Activated T-cell treated with anti-CD3 and anti-CD28 coated beads, Interleukin-2, amount 50 U/mL, for 4 hours (primary cell): ENCODE results near the gene PRSS8. TPM values are rescaled to one million over a fixed set of nuclear protein-coding genes. Genes with fewer than 3 reads are reported as not detected.

ENCODE experiments used
- ATAC-seq, 2 donors: fragments of 200-7000 bp; cut with Tn5 transposase; one replicate each; pipeline ENCODE4 v1.10.0; 2021
- DNase-seq: peaks from one replicate; pipeline ENCODE4 v3.0.0-alpha.2; 2020
- H3K27me3 Mint-ChIP-seq: one replicate; pipeline ENCODE4 v1.8.0; 2021; ENCODE audit warnings: low read depth, mixed read lengths
- H3K36me3 Mint-ChIP-seq: one replicate; pipeline ENCODE4 v1.8.0; 2022; ENCODE audit warnings: mixed read lengths; ENCODE audit not compliant: insufficient read depth
- H3K4me1 Mint-ChIP-seq: one replicate; pipeline ENCODE4 v1.8.0; 2021; ENCODE audit warnings: low read depth, mixed read lengths
- H3K4me3 Mint-ChIP-seq: one replicate; pipeline ENCODE4 v1.8.0; 2021; ENCODE audit warnings: mild to moderate bottlenecking, moderate library complexity, mixed read lengths
- H3K9me3 Mint-ChIP-seq: one replicate; pipeline ENCODE4 v1.8.0; 2021; ENCODE audit warnings: mixed read lengths
- total RNA-seq, 3 donors: library from RNA; stranded (reverse); gene quantifications; one replicate each; pipeline ENCODE4 v1.2.1, GENCODE V29; 2021

Gene PRSS8
- total RNA-seq, 3 donors from 2014 or later = 0.11 to 0.58 (median 0.38) TPM

DNA sequence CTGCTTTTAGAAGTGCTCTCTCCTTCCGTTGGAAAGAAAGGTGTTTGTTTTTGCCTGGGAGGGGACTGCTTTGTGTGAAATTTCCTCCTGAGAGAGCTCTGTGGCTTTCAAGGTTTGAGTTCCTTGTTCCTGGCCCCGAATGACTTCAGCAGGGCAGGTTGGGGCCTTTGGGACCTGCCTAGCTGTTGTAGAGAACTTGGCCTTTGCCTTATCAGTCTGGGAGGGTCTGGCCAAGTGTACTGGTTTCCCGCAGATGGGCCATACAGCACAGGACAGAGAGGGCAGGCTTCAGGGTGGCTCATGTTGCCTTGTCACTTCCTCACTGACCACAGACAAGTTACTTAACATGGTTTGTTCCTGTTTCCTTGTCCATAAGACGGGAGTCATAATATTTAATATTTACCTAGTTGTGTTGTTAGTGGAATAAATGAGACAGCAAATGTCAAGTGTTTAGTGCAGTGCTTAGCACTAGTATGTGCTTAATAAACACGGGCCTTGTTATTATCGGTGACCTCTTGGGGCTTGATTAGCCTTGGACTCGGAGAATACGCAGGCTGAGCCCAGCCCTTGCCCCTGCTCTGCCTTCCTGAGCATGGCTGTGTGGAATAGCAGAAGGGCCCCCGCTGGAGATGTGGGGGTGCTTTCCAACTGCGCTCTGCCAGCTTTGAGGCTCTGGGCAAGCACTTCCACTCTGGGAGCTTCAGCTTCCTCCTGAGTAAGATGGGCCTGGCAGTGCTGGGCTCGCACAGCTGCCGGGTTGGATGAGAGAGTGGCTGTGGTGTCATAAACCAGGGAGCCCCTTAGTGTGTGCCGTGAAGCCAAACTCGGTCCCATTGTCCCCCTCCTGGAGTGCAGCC, 6.6 kb downstream of the PRSS8 start:
- no peak overlapping the region for H3K4me3 Mint-ChIP-seq
- DNase-seq = no peak
- H3K9me3 Mint-ChIP-seq = no peaks in the 10 kb centered on the region
- H3K27me3 Mint-ChIP-seq = no peaks in the 10 kb centered on the region
- peaks cover 19% of the 10 kb centered on the region for H3K36me3 Mint-ChIP-seq
- ATAC-seq = no peak
- no peaks in the 10 kb centered on the region for H3K4me1 Mint-ChIP-seq

DNA sequence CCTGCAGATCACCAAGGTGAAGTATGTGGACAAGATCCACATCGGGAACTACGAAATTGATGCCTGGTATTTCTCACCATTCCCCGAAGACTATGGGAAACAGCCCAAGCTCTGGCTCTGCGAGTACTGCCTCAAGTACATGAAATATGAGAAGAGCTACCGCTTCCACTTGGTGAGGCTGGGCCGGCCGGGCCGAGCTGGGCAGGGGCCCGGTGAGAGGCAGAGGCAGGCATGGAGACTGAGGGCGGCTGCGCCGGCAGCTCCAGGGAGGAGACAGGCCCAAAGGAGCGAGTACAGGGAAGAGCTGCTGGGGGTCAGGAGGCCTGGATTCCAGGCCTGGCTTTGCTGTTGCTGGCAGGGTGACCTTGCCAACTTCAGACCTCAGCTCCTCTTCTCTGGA, 8.3 kb downstream of the PRSS8 start:
- H3K27me3 Mint-ChIP-seq = no peaks in the 10 kb centered on the region
- H3K4me1 Mint-ChIP-seq = no peaks in the 10 kb centered on the region
- no peak overlapping the region for H3K4me3 Mint-ChIP-seq
- DNase-seq (no peak), ATAC-seq (no peak)
- H3K9me3 Mint-ChIP-seq = no peaks in the 10 kb centered on the region
- peaks cover 22% of the 10 kb centered on the region for H3K36me3 Mint-ChIP-seq

DNA sequence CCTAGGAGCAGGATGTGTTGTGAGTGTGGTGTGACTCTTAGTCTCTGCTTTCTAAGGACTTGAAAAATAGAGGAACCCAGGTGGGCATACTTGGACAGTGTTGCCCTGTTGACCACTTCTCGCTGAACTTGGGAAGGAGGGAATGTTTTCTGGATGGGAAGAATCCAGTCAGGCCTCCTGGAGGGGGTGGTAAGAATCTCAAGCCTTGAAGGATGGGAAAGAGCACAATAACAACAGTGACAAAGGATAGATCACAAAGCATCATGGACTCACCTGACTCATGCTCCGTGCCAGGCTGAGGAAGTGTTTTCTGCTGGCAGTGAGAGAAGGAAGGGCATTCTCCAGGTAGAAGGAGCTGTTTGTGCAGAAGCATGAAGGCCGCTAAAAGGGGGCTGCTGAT, 9.7 kb downstream of the PRSS8 start:
- Mint-ChIP-seq H3K27me3 (no peaks in the 10 kb centered on the region), H3K36me3 (peaks cover 24% of the 10 kb centered on the region), H3K4me3 (no peak overlapping the region), H3K9me3 (no peaks in the 10 kb centered on the region), H3K4me1 (no peaks in the 10 kb centered on the region)
- ATAC-seq (no peak), DNase-seq (no peak)

DNA sequence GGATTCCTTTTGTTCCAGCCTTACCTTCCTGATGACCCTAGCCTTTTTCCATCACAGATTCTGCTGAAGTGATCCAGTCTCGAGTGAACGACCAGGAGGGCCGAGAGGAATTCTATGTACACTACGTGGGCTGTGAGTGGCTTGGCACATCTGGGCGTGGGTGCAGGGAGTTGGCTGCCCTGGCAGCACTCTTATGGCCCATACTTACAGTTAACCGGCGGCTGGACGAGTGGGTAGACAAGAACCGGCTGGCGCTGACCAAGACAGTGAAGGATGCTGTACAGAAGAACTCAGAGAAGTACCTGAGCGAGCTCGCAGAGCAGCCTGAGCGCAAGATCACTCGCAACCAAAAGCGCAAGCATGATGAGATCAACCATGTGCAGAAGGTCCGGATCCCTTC, 15.4 kb downstream of the PRSS8 start:
- DNase-seq = no peak
- Mint-ChIP-seq H3K27me3 (no peaks in the 10 kb centered on the region), H3K36me3 (peaks cover 17% of the 10 kb centered on the region), H3K4me3 (no peak overlapping the region), H3K9me3 (no peaks in the 10 kb centered on the region), H3K4me1 (peaks cover 15% of the 10 kb centered on the region)
- no peak for ATAC-seq

DNA sequence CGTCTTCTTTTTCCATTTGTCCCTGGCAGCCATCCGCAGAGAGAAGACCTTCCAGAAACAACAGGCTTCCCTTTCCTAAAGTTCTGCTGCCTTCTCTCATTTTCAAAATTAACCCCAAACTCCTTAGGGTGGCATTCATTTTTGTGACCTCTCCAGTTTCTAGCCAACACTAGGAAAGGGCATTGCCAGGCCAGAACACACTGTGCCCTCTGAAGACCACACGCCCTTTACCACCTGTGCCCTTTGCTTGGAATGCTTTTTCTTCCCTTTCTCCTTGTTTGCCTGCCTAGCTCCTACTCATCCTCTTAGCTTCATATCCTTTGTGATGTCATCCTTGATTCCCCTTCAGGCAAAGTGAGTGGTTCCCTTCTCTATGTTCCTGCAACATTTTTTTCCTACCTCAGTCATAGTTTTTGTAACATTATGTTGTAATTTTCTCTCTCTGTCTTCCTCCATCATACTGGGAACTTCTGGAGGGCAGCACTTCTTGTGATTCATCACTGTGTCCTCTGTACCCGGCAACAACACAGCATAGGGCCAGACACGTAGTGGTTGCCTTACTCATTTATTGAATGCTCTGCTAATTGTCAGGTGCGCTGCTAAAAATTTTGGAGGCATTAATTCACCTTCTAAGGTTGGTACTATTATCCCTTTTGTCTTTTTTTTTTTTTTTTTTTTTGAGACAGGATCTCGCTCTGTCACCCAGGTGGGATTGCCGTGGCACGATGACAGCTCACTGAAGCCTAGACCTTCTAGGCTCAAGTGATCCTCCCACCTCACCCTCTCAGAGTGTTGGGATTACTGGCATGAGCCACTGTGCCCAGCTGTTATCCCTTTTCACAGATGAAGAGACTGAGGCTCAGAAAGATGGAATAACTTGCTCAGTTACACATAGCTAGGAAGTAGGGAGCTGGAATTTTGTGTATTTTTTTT, 17.0 kb downstream of the PRSS8 start:
- Mint-ChIP-seq H3K4me3 (peak overlapping the region; percentile 88), H3K27me3 (no peaks in the 10 kb centered on the region), H3K9me3 (no peaks in the 10 kb centered on the region), H3K36me3 (peaks cover 17% of the 10 kb centered on the region), H3K4me1 (peaks cover 16% of the 10 kb centered on the region)
- DNase-seq (no peak), ATAC-seq (no peak)

DNA sequence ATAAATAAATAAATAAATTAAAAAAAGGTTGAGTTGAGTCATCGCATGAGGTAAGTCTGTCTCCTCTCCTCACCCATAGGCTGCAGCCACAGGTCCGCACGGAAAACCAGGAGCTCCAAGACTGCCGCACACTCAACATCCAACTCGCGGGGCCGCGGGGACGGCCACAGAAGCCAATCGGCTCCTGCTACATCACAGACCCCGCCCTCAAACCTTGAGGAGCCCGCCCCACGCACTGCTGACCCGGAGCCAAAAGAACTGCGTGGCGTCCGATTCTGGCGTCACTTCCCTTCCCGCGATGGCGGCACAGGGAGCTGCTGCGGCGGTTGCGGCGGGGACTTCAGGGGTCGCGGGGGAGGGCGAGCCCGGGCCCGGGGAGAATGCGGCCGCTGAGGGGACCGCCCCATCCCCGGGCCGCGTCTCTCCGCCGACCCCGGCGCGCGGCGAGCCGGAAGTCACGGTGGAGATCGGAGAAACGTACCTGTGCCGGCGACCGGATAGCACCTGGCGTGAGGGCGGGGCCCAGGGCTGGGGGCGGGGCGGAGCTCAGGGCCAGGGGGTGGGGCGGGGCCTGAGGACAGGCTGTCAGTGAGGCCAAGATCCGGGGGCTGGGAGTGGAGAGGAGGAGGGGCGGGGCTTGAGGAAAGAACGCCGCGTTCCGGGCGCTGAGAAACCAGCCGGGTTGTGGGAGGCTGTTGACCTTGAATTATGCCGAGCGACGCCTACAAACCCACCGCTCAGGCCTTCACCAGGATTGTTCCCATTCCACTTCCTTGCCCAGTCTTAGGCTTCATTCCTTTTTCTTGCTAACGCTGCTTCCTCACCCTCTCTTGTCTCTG, 17.9 kb downstream of the PRSS8 start, which contains the start of gene KAT8:
Gene KAT8 (plus strand): TSS at position 281 of the 839 bp plus-strand sequence. CDS start 18 bp downstream, at position 299.
- Mint-ChIP-seq H3K4me3 (peak within 1 kb of the TSS; percentile 88), H3K4me1 (peaks cover 16% of the 10 kb centered on the region), H3K9me3 (no peaks in the 10 kb centered on the region), H3K36me3 (peaks cover 19% of the 10 kb centered on the region), H3K27me3 (no peaks in the 10 kb centered on the region)
- ATAC-seq (peak; percentile 94 to 96), DNase-seq (peak; percentile 95)

DNA sequence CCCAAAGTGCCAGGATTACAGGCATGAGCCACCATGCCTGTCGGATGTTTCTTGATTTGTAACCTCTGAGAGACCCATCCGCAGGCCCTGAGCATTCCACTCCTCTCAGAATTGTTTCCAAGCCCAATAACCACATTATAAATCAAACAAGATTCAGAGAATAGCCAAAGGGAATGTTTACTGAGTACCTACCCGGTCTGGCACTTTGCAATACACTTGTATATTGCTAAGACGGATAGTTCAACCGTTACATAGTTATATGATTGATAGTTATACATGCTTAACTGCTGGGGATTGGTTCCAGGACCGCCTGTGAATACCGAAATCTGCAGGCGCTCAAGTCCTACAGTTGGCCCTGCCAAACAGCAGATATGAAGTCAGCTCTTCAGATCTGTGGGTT, 21.1 kb downstream of the PRSS8 start:
- DNase-seq (no peak), ATAC-seq (no peak)
- Mint-ChIP-seq H3K9me3 (no peaks in the 10 kb centered on the region), H3K4me3 (no peak overlapping the region), H3K4me1 (peaks cover 18% of the 10 kb centered on the region), H3K36me3 (peaks cover 15% of the 10 kb centered on the region), H3K27me3 (no peaks in the 10 kb centered on the region)

DNA sequence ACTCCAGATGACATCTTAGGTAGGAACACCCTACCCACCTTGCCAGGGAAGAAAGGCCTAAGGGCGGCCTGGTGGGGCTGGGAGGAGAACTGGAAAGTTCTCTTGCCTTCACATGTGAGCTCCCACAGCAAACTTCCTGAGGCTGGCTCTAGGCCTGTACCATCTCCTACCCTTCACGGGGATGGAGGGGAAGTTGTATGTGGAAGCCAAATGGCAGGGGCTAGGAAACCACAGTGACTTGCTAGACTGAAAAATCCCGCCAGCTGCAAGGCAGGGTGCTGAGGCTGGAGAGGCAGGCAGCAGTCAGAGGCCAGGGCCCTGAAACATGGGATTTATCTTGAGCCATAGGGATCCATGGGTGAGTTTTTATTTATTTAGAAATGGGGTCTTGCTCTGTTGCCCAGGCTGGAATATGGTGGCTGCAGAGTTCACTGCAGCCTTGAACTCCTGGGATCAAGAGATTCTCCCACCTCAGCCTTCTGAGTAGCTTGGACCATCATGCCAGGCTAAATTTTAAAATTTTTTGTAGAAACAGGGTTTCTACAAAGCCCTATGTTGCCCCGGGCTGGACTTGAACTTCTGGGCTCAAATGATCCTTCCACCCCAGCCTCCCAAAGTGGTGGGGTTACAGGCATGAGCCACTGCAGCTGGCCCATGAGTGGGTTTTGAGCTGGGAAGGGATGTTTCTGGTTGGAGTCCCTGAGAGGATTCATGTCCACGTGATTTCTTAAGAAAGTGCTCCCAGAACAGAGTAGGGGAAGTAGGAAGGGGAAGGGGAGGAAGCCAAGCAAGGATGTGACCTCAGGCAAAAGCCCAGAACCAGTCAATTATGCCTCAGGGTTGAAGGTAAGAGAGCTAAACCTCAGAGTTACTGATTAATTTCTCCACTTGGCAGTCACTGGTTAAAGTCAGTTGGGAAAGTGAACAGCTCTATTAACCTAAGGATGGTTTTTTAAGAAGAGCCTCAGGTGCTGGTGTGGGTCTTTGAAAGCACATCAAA, 22.1 kb downstream of the PRSS8 start:
- no peak for DNase-seq

DNA sequence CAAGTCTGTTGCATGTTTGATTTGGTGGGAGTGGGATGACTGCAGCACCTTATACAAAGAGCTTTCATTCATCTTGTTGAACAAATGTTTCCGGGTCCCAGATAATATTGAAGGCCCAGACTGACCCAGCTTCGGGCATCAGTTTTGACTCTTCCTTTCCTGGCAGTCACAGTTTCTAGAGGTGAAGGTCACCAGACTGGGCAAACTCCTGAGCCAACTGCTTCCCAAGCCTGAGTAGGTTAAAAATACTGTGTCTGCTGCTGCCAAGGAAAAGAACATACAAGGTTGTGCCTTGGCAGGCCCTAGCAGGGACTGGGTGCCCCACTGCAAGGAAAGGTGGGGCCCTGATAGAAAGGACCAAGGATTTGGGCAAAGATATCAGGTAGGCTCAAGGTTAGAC, 22.8 kb downstream of the PRSS8 start:
- no peak for DNase-seq
- Mint-ChIP-seq H3K4me1 (peaks cover 10% of the 10 kb centered on the region), H3K4me3 (no peak overlapping the region), H3K9me3 (no peaks in the 10 kb centered on the region), H3K27me3 (no peaks in the 10 kb centered on the region), H3K36me3 (peaks cover 13% of the 10 kb centered on the region)
- ATAC-seq = no peak

More for the DNA sequence above, 22.1 kb downstream of the PRSS8 start:
- H3K36me3 Mint-ChIP-seq = peaks cover 14% of the 10 kb centered on the region
- H3K27me3 Mint-ChIP-seq = no peaks in the 10 kb centered on the region
- no peak overlapping the region for H3K4me3 Mint-ChIP-seq
- ATAC-seq = no peak
- peaks cover 12% of the 10 kb centered on the region for H3K4me1 Mint-ChIP-seq
- H3K9me3 Mint-ChIP-seq = no peaks in the 10 kb centered on the region

DNA sequence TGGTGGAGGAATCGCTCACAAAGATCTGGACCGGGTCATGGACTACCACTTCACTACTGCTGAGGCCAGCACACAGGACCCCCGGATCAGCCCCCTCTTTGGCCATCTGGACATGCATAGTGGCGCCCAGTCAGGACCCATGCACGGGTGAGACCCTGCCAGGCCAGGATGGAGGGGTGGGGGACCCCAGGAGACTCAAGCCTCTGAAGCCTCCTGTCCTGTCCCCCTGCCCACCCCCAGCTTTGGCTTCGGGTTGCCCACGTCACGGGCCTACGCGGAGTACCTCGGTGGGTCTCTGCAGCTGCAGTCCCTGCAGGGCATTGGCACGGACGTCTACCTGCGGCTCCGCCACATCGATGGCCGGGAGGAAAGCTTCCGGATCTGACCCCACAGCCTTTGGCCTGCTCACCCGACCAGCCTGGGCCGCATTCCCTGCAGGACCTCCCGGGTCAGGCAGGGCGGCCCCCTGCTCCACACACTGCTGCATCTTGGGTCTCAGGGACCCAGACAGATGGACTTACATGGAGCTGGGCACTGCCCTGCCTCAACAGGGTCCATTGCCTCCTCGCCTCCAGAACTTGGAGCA, 23.6 kb downstream of the PRSS8 start:
- no peaks in the 10 kb centered on the region for H3K27me3 Mint-ChIP-seq
- ATAC-seq = no peak
- H3K9me3 Mint-ChIP-seq = no peaks in the 10 kb centered on the region
- DNase-seq = no peak
- H3K4me1 Mint-ChIP-seq = peaks cover 14% of the 10 kb centered on the region
- H3K4me3 Mint-ChIP-seq = no peak overlapping the region
- H3K36me3 Mint-ChIP-seq = peaks cover 13% of the 10 kb centered on the region

DNA sequence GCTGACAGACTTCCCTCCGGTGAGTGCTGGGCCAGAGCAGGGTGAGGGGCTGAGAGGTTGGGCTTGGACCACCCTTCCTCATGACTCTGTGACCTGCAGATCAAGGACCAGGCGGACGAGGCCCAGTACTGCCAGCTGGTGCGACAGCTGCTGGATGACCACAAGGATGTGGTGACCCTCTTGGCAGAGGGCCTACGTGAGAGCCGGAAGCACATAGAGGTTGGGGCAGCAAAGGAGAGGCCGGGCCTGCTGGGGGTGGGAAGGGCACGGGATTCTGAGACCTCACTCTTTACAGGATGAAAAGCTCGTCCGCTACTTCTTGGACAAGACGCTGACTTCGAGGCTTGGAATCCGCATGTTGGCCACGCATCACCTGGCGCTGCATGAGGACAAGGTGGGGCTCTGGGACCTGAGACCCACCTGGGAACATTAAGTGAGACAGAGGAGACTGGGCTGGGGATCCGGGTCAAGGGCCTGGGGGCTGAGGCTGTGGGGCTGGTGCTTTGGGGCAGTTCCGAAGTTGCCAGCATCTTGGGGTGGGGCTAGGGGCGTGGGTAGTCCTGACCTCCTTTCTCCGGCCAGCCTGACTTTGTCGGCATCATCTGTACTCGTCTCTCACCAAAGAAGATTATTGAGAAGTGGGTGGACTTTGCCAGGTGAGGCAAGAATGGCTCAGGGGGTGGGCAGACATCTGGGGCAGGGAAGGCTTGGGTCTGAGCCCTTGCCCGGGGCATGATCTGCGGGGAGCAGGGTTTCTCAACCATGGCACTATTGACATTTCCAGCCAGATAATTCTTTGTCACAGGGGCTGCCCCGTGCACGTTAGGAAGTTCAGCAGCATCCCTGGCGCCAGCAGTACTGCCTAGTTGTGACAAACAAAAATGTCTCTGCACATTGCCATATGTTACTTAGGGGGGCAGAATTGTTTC, 25.2 kb downstream of the PRSS8 start:
- no peak for ATAC-seq

DNA sequence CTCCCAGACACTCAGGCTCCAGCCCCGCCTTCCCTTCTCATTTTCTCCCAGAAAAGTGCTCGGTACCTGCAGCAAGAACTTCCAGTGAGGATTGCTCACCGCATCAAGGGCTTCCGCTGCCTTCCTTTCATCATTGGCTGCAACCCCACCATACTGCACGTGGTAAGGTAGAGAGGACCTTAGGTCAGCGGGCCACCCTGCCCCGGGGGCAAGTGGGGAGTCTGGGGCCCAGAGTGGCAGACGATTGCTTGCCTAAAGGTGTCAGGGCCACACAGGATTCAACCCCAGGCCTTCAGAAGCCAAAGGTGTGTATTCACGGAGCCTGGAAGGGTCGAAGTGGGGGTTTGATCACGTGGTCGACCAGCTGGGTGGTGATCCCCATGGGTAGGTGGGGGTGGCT, 25.9 kb downstream of the PRSS8 start:
- H3K27me3 Mint-ChIP-seq = no peaks in the 10 kb centered on the region
- ATAC-seq (no peak), DNase-seq (no peak)
- H3K4me1 Mint-ChIP-seq = peaks cover 17% of the 10 kb centered on the region
- H3K36me3 Mint-ChIP-seq = peaks cover 13% of the 10 kb centered on the region
- no peaks in the 10 kb centered on the region for H3K9me3 Mint-ChIP-seq
- H3K4me3 Mint-ChIP-seq = peak overlapping the region; percentile 81

More for the DNA sequence above, 25.2 kb downstream of the PRSS8 start:
- Mint-ChIP-seq H3K9me3 (no peaks in the 10 kb centered on the region), H3K4me1 (peaks cover 17% of the 10 kb centered on the region), H3K36me3 (peaks cover 13% of the 10 kb centered on the region), H3K27me3 (no peaks in the 10 kb centered on the region), H3K4me3 (peak overlapping the region; percentile 81)
- no peak for DNase-seq
